ENCODE results near the gene KCNK2. TPM values are rescaled to one million over a fixed set of nuclear protein-coding genes. Genes with fewer than 3 reads are reported as not detected.

The KCNK2 gene
- total RNA-seq, 1 experiment from 2014 or later: not detected

GRCh38 chr1:215220346-215220745, 137.8 kb downstream of the KCNK2 start:
- in situ Hi-C loops (cut with HindIII; ENCODE audit: low sequenced_read_pairs): no loop called here
- no peak for DNase-seq (ENCODE audit: low spot score)

- no peak for DNase-seq (ENCODE audit: low spot score)
- in situ Hi-C loops (cut with HindIII; ENCODE audit: low sequenced_read_pairs): no loop called here
Measured at GRCh38 chr1:215226757-215227156, 144.2 kb downstream of the KCNK2 start.

- no peak for DNase-seq (ENCODE audit: low spot score)
Measured at GRCh38 chr1:215228193-215228592, 145.7 kb downstream of the KCNK2 start.

GRCh38 chr1:215241451-215241850, 158.9 kb downstream of the KCNK2 start:
- no peak for DNase-seq (ENCODE audit: low spot score)
- in situ Hi-C loops (cut with HindIII; ENCODE audit: low sequenced_read_pairs): no loop called here

More at GRCh38 chr1:215228193-215228592, 145.7 kb downstream of the KCNK2 start:
- in situ Hi-C loops (cut with HindIII; ENCODE audit: low sequenced_read_pairs): no loop called here

GRCh38 chr1:215243345-215244054, 161.0 kb downstream of the KCNK2 start:
- in situ Hi-C loops (cut with HindIII; ENCODE audit: low sequenced_read_pairs): no loop called here
- no peak for DNase-seq (ENCODE audit: low spot score)

- in situ Hi-C loops (cut with HindIII; ENCODE audit: low sequenced_read_pairs): no loop called here
- no peak for DNase-seq (ENCODE audit: low spot score)
Measured at GRCh38 chr1:215250913-215251312, 168.4 kb downstream of the KCNK2 start.

- in situ Hi-C loops (cut with HindIII; ENCODE audit: low sequenced_read_pairs): no loop called here
- DNase-seq (ENCODE audit: low spot score): no peak
Measured at GRCh38 chr1:215251428-215251827, 168.9 kb downstream of the KCNK2 start.

GRCh38 chr1:215252164-215252563, 169.6 kb downstream of the KCNK2 start:
- in situ Hi-C loops (cut with HindIII; ENCODE audit: low sequenced_read_pairs): no loop called here

GRCh38 chr1:215256936-215257679, 174.6 kb downstream of the KCNK2 start:
- no peak for DNase-seq (ENCODE audit: low spot score)
- in situ Hi-C loops (cut with HindIII; ENCODE audit: low sequenced_read_pairs): no loop called here

More at GRCh38 chr1:215252164-215252563, 169.6 kb downstream of the KCNK2 start:
- no peak for DNase-seq (ENCODE audit: low spot score)

- in situ Hi-C loops (cut with HindIII; ENCODE audit: low sequenced_read_pairs): no loop called here
- no peak for DNase-seq (ENCODE audit: low spot score)
Measured at GRCh38 chr1:215260711-215261110, 178.2 kb downstream of the KCNK2 start.

GRCh38 chr1:215262106-215262505, 179.6 kb downstream of the KCNK2 start:
- DNase-seq (ENCODE audit: low spot score): no peak
- in situ Hi-C loops (cut with HindIII; ENCODE audit: low sequenced_read_pairs): no loop called here

- in situ Hi-C loops (cut with HindIII; ENCODE audit: low sequenced_read_pairs): no loop called here
- no peak for DNase-seq (ENCODE audit: low spot score)
Measured at GRCh38 chr1:215263636-215264035, 181.1 kb downstream of the KCNK2 start.

- DNase-seq (ENCODE audit: low spot score): no peak
- in situ Hi-C loops (cut with HindIII; ENCODE audit: low sequenced_read_pairs): no loop called here
Measured at GRCh38 chr1:215264649-215265048, 182.1 kb downstream of the KCNK2 start.

- no peak for DNase-seq (ENCODE audit: low spot score)
- in situ Hi-C loops (cut with HindIII; ENCODE audit: low sequenced_read_pairs): no loop called here
Measured at GRCh38 chr1:215267495-215267894, 185.0 kb downstream of the KCNK2 start.

GRCh38 chr1:215269955-215270354, 187.4 kb downstream of the KCNK2 start:
- in situ Hi-C loops (cut with HindIII; ENCODE audit: low sequenced_read_pairs): no loop called here
- DNase-seq (ENCODE audit: low spot score): no peak

- no peak for DNase-seq (ENCODE audit: low spot score)
Measured at GRCh38 chr1:215273838-215274516, 191.4 kb downstream of the KCNK2 start.

GRCh38 chr1:215276582-215276981, 194.0 kb downstream of the KCNK2 start:
- in situ Hi-C loops (cut with HindIII; ENCODE audit: low sequenced_read_pairs): no loop called here

More at GRCh38 chr1:215273838-215274516, 191.4 kb downstream of the KCNK2 start:
- in situ Hi-C loops (cut with HindIII; ENCODE audit: low sequenced_read_pairs): no loop called here

GRCh38 chr1:215277532-215277931, 195.0 kb downstream of the KCNK2 start:
- DNase-seq (ENCODE audit: low spot score): no peak
- in situ Hi-C loops (cut with HindIII; ENCODE audit: low sequenced_read_pairs): no loop called here

More at GRCh38 chr1:215276582-215276981, 194.0 kb downstream of the KCNK2 start:
- DNase-seq (ENCODE audit: low spot score): no peak

- no peak for DNase-seq (ENCODE audit: low spot score)
- in situ Hi-C loops (cut with HindIII; ENCODE audit: low sequenced_read_pairs): no loop called here
Measured at GRCh38 chr1:215279682-215280081, 197.1 kb downstream of the KCNK2 start.

GRCh38 chr1:215282557-215282956, 200.0 kb downstream of the KCNK2 start:
- no peak for DNase-seq (ENCODE audit: low spot score)
- in situ Hi-C loops (cut with HindIII; ENCODE audit: low sequenced_read_pairs): no loop called here
